Activated T-cell treated with anti-CD3 and anti-CD28 coated beads, Interleukin-2, amount 50 U/mL, for 72 hours (primary cell): ENCODE data around the gene HSCB. TPM values are rescaled to one million over a fixed set of nuclear protein-coding genes. Genes with fewer than 3 reads are reported as not detected.
"Not testable (repeated sequence)": the region's sequence is repeated elsewhere in the genome, so short reads cannot be mapped to it uniquely, and the experiment has no call there.

Source experiments
- ATAC-seq, 2 donors: fragments of 150-1000 bp; cut with Tn5 transposase; replicated peaks in 1 of 2; 2 replicates each; pipeline ENCODE4 v1.10.0; 2021; ENCODE audit warnings: moderate library complexity in 2 of 2, mild to moderate bottlenecking in 1 of 2
- DNase-seq, 2 donors: peaks; one replicate each; pipeline ENCODE4 v3.0.0; 2021 to 2022; ENCODE audit warnings: mixed read lengths in 1 of 2
- H3K27ac Mint-ChIP-seq: one replicate; pipeline ENCODE4 v1.8.0; 2022; ENCODE audit warnings: mild to moderate bottlenecking, moderate library complexity, mixed read lengths
- H3K27me3 Mint-ChIP-seq: one replicate; pipeline ENCODE4 v1.8.0; 2022; ENCODE audit warnings: low read depth, mixed read lengths
- H3K36me3 Mint-ChIP-seq, 2 donors: one replicate each; pipeline ENCODE4 v1.8.0; 2022; ENCODE audit warnings: mixed read lengths in 2 of 2, mild to moderate bottlenecking in 1 of 2; ENCODE audit not compliant: insufficient read depth in 2 of 2
- H3K4me1 Mint-ChIP-seq: one replicate; pipeline ENCODE4 v1.8.0; 2022; ENCODE audit warnings: low read depth, mixed read lengths
- H3K4me3 Mint-ChIP-seq, 2 donors: one replicate each; pipeline ENCODE4 v1.8.0; 2022; ENCODE audit warnings: mild to moderate bottlenecking in 2 of 2, mixed read lengths in 2 of 2, moderate library complexity in 2 of 2
- H3K9me3 Mint-ChIP-seq, 2 donors: one replicate each; pipeline ENCODE4 v1.8.0; 2022; ENCODE audit warnings: mixed read lengths in 2 of 2
- total RNA-seq, 2 donors: library from RNA; stranded (reverse); gene quantifications; one replicate each; pipeline ENCODE4 v1.2.3, GENCODE V29; 2022

The HSCB gene
- total RNA-seq, 2 donors from 2014 or later, result 21.6 to 24.1 TPM

- H3K4me1 Mint-ChIP-seq, result peaks cover 58% of the 10 kb centered on the region
These were observed 58.6 kb downstream of the HSCB start, which contains the start of gene XBP1 for GRCh38 chr22:28800308-28801041. Gene XBP1 (minus strand): TSS chr22:28800569.

GRCh38 chr22:28801845-28802594 is 60.2 kb downstream of the HSCB start:
- ATAC-seq, result no peak
- Mint-ChIP-seq H3K4me1 (peaks cover 45% of the 10 kb centered on the region), H3K4me3 (peak overlapping the region; percentile 87 to 93), H3K9me3 (no peaks in the 10 kb centered on the region), H3K36me3 (peaks cover 12 to 17% of the 10 kb centered on the region in 2 donors), H3K27me3 (no peaks in the 10 kb centered on the region), H3K27ac (peak overlapping the region; percentile 90)
- DNase-seq, result no peak

More at GRCh38 chr22:28800308-28801041, 58.6 kb downstream of the HSCB start, which contains the start of gene XBP1:
- DNase-seq (peak; percentile 92 to 97), ATAC-seq (peak; percentile 90 to 92)
- H3K27ac Mint-ChIP-seq, result peak within 1 kb of the TSS; percentile 99
- H3K27me3 Mint-ChIP-seq, result no peaks in the 10 kb centered on the region
- no peaks in the 10 kb centered on the region for H3K9me3 Mint-ChIP-seq
- peaks cover 20 to 32% of the 10 kb centered on the region in 2 donors for H3K36me3 Mint-ChIP-seq
- H3K4me3 Mint-ChIP-seq, result peak within 1 kb of the TSS; percentile 89 to 97

GRCh38 chr22:28802595-28803123 is 60.8 kb downstream of the HSCB start:
- Mint-ChIP-seq H3K9me3 (no peaks in the 10 kb centered on the region), H3K27me3 (no peaks in the 10 kb centered on the region), H3K36me3 (peaks cover 12 to 14% of the 10 kb centered on the region in 2 donors), H3K4me3 (peak overlapping the region; percentile 87 to 93), H3K4me1 (peaks cover 39% of the 10 kb centered on the region), H3K27ac (peak overlapping the region; percentile 90)
- no peak for DNase-seq
- no peak for ATAC-seq

GRCh38 chr22:28805426-28805825 is 63.6 kb downstream of the HSCB start:
- peaks cover 49% of the 10 kb centered on the region for H3K4me1 Mint-ChIP-seq
- not testable (repeated sequence) for H3K36me3 Mint-ChIP-seq, ATAC-seq, DNase-seq, H3K27ac Mint-ChIP-seq, H3K27me3 Mint-ChIP-seq, H3K9me3 Mint-ChIP-seq, H3K4me3 Mint-ChIP-seq

Other genes with a start within 250 kb of the HSCB start
- gene TTC28, start 62.2 kb upstream of the HSCB start, total RNA-seq, result 1 to 10 TPM; 4.2 to 5.4 TPM
- gene CHEK2, start 219 bp upstream of the HSCB start, total RNA-seq, result 10 to 100 TPM; 29.2 to 32.1 TPM
- gene CCDC117, start 30.7 kb downstream of the HSCB start, total RNA-seq, result 10 to 100 TPM; 24.0 to 26.9 TPM
- gene XBP1, start 58.5 kb downstream of the HSCB start, total RNA-seq, result 100 to 1,000 TPM; 205 to 209 TPM
- under 1 TPM; 0.86 to 0.94 TPM for gene ZNRF3, start 141.5 kb downstream of the HSCB start, total RNA-seq